Measurements from ENCODE around the gene SLC41A2. TPM values are rescaled to one million over a fixed set of nuclear protein-coding genes. Genes with fewer than 3 reads are reported as not detected.

SLC41A2 gene
- total RNA-seq, 2 donors from 2014 or later: 29.0 to 58.6 TPM

DNA sequence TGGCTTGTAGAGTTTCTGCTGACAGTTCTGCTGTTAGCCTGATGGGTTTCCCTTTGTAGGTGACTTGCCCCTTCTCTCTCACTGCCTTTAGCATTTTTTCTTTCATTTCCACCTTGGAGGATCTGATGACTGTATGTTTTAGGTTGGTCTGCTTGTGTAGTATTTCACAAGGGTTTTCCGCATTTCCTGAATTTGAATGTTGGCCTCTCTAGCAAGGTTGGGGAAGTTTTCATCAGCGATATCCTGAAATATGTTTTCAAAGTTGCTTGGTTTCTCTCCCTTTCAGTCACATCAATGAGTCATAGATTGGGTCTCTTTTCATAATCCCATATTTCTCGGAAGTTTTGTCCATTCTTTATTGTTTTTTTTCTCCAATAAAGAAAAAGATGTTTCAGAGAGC lies 39.5 kb upstream of the SLC41A2 start:
- Histone ChIP-seq H3K27ac (no peak overlapping the region), H3K9me3 (no peaks in the 10 kb centered on the region), H3K4me3 (no peak overlapping the region), H3K36me3 (replicated peaks in 1 of 2; ENCODE audit: insufficient read depth in 1 of 2, low read depth in 2 of 2) (peaks cover 6 to 10% of the 10 kb centered on the region in 2 donors), H3K4me1 (peaks cover 19% of the 10 kb centered on the region), H3K27me3 (no peaks in the 10 kb centered on the region)
- TF ChIP-seq POLR2A (IDR thresholded peaks at IDR 0.05): no peak
- TF ChIP-seq, protein P1, sequence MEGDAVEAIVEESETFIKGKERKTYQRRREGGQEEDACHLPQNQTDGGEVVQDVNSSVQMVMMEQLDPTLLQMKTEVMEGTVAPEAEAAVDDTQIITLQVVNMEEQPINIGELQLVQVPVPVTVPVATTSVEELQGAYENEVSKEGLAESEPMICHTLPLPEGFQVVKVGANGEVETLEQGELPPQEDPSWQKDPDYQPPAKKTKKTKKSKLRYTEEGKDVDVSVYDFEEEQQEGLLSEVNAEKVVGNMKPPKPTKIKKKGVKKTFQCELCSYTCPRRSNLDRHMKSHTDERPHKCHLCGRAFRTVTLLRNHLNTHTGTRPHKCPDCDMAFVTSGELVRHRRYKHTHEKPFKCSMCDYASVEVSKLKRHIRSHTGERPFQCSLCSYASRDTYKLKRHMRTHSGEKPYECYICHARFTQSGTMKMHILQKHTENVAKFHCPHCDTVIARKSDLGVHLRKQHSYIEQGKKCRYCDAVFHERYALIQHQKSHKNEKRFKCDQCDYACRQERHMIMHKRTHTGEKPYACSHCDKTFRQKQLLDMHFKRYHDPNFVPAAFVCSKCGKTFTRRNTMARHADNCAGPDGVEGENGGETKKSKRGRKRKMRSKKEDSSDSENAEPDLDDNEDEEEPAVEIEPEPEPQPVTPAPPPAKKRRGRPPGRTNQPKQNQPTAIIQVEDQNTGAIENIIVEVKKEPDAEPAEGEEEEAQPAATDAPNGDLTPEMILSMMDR (IDR thresholded peaks at IDR 0.05): no peak
- intact Hi-C loops (cut with DNase I): no loop called here
- DNase-seq: no peak
- ATAC-seq: no peak
- 87 to 93% methylated on average over 3 of the region's 3 CpGs for WGBS, 2 donors

DNA sequence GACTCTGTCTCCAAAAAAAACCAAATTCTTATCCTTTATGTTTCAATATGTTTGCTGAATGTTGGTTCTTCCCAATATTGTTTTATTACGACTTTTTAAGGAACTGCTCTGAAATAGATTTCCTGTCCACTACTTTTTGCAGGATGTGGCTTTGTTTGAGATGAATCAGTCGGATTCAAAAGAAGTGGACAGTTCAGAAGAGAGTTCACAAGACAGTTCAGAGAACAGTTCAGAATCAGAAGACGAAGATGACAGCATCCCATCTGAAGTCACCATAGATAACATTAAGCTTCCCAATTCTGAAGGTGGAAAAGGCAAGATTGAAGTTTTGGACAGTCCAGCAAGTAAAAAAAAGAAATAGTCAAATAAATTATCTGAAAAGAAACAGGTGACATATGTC lies 36.2 kb upstream of the SLC41A2 start:
- ATAC-seq (no peak), DNase-seq (no peak)
- WGBS, 2 donors: 74 to 84% methylated on average over 3 of the region's 3 CpGs
- no peaks in the 10 kb centered on the region for H3K9me3 ChIP-seq
- no peak overlapping the region for H3K4me3 ChIP-seq
- H3K36me3 ChIP-seq (replicated peaks in 1 of 2; ENCODE audit: insufficient read depth in 1 of 2, low read depth in 2 of 2): peaks cover 10 to 11% of the 10 kb centered on the region in 2 donors
- no peaks in the 10 kb centered on the region for H3K27me3 ChIP-seq
- H3K4me1 ChIP-seq: peaks cover 33% of the 10 kb centered on the region
- intact Hi-C loops (cut with DNase I): no loop called here
- H3K27ac ChIP-seq: no peak overlapping the region
- TF ChIP-seq POLR2A (IDR thresholded peaks at IDR 0.05): no peak
- TF ChIP-seq, protein P1 (IDR thresholded peaks at IDR 0.05): no peak

- peaks cover 10 to 11% of the 10 kb centered on the region in 2 donors for H3K36me3 ChIP-seq (replicated peaks in 1 of 2; ENCODE audit: insufficient read depth in 1 of 2, low read depth in 2 of 2)
- H3K27ac ChIP-seq: peak overlapping the region in 1 of 4 donors; percentile 33
- no peak overlapping the region for H3K4me3 ChIP-seq
- WGBS, 2 donors: 57 to 59% methylated on average over 3 of the region's 3 CpGs
- intact Hi-C loops (cut with DNase I): no loop called here
- H3K27me3 ChIP-seq: no peaks in the 10 kb centered on the region
- TF ChIP-seq POLR2A (IDR thresholded peaks at IDR 0.05): no peak
- TF ChIP-seq, protein P1 (IDR thresholded peaks at IDR 0.05): no peak
- ATAC-seq (no peak), DNase-seq (no peak)
- no peaks in the 10 kb centered on the region for H3K9me3 ChIP-seq
- peaks cover 30% of the 10 kb centered on the region for H3K4me1 ChIP-seq
Measured at GRCh38 chr12:104991565-104992128, 33.6 kb upstream of the SLC41A2 start.

DNA sequence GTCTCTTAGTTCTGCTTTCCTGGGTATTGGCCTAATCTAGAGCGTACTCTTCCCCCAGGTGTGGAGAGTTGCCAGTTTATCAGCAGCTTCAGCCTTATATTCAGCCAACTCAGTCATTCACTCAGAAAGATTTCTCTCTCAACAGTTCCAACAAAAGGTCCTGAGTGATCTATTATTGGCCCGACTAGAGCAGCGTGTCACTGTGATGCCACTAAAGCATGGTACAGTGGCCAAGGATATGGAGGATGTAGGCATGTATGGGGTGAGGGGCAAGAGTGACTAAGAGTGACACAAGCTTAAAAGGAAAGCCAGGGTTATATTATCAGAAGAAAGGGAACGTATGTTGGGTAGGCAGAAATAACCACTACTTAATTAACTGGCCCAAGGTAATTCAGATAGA lies 32.9 kb upstream of the SLC41A2 start:
- Histone ChIP-seq H3K4me1 (peaks cover 30% of the 10 kb centered on the region), H3K27me3 (no peaks in the 10 kb centered on the region), H3K4me3 (no peak overlapping the region), H3K27ac (peak overlapping the region in 2 of 4 donors; percentile 25 to 33), H3K36me3 (replicated peaks in 1 of 2; ENCODE audit: insufficient read depth in 1 of 2, low read depth in 2 of 2) (peaks cover 10 to 11% of the 10 kb centered on the region in 2 donors), H3K9me3 (no peaks in the 10 kb centered on the region)
- TF ChIP-seq POLR2A (IDR thresholded peaks at IDR 0.05): no peak
- TF ChIP-seq, protein P1 (IDR thresholded peaks at IDR 0.05): no peak
- DNase-seq (peak in 1 of 4 donors; percentile 15), ATAC-seq (peak; percentile 12)
- 50 to 57% methylated on average over 4 of the region's 4 CpGs for WGBS, 2 donors
- intact Hi-C loops (cut with DNase I): no loop called here

All from body of pancreas (tissue), 4 donors.